GM18498 (cell line): ENCODE data around the gene DQX1.
"Not testable (repeated sequence)": the region's sequence is repeated elsewhere in the genome, so short reads cannot be mapped to it uniquely, and the experiment has no call there.

Experiments used
- ATAC-seq: cut with Tn5 transposase; IDR thresholded peaks from one replicate; pipeline ENCODE4 v1.9.1; 2021; ENCODE audit warnings: mild to moderate bottlenecking, moderate library complexity; ENCODE audit not compliant: unreplicated experiment

Gene DQX1

DNA sequence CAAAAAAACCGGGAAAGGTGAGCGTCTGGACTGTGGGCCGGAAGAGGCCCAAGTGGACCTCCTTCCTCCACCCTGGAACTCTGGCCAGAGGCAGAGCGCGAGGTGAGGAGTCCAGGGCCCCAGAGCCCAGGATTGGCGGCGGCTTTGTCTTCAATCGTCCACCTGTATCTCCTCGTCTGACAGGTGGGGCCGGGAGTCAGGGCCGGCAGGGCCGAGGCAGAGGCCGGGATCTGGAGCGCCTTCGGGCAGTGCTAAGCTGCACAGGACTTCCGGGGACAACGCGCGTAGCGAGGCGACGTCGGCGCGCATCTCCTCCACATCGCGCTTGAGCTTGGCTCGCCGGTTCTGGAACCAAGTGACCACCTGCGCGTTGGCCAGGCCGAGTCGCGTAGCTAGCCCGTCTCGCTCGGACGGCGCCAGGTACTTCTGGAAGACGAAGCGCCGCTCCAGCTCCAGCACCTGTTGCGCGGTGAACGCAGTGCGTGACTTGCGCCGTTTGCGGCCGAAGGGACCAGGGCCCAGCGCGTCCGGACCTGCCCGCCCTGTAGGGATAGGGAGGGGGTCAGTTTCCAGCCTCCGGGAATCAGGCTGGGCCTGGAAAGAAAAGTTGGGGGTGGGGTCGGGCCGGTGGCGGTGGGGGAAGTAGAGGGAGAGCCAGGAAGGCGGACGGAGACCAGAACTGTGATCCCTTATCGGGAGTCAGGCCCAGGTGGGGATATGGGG is 28.1 kb downstream of the DQX1 start:
- no peak for ATAC-seq

GRCh38 chr2:74496997-74497776 is 28.8 kb downstream of the DQX1 start:
- no peak for ATAC-seq

DNA sequence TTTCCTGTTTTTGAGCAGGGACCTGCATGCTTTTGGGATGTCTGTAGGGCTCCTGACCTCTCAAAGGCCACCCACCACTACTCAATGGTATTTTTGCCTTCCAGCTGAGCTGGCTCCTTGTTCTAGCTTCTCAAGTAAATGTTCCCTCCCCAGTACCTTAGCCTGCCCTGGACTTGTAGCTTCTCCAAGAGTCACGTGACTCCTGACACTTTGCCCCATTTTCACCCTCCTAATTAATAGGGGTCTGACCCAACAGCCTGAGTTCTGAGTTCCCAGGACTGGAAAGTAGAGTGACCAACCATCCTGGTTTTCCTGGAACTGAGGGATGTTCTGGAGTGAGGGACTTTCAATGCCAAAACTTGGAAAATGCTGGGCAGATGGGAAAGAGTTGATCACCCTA is 30.6 kb downstream of the DQX1 start:
- ATAC-seq: no peak

DNA sequence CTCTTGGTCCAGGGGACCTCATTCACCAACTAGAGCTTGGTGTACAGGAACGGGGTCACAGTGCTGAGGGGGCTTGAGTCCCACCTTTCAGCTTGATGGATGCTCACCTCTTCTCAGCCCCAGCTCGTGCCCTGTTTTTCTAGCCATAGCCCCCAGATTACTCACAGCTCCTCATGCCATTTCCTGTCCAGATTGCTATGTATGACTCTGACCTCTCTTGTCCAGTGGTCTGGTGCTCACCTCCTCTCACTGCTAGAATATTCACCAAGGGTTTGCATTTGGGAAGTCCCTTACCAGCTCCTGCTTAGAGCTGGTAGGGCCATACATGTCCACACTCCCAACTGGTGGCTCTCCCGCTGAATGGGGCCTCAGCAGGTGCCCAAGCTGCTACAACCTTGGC is 32.5 kb downstream of the DQX1 start:
- no peak for ATAC-seq

DNA sequence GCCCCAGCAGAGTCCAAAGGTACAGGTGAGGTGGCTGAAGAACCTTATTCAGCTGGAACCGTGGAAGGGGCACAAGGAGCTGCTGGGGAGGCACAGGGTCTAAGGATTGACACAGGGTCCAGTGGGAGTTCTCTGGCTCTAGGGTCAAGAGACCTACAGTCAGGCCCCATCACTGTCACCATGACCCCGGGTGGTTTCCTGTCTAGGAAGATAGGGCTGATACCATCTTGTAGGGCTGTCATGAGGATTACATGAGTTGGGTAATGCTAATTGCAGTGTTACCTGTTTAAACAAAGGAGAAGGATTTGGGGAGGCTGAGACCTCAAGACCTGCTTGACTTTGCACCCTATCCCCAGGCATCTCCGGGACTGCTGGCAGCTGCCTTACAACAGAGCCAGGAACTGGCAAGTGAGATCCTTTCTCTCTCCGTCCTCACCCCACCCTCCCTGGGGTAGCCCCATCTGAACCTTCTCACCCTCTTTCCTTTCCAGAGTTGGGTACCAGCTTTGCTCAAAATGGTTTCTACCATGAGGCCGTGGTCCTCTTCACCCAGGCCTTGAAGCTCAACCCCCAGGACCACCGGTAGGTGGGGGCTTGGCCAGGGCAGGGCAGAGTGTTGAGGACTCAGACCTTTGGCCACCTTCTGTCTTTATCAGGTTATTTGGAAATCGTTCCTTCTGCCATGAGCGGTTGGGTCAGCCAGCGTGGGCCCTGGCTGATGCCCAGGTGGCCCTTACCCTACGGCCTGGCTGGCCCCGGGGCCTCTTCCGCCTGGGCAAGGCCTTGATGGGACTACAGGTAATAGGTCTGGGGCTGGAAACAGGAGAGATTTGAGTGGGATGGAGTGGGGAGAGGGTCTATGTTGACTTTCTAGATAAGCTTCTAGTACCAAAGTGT is 34.1 kb downstream of the DQX1 start:
- no peak for ATAC-seq

DNA sequence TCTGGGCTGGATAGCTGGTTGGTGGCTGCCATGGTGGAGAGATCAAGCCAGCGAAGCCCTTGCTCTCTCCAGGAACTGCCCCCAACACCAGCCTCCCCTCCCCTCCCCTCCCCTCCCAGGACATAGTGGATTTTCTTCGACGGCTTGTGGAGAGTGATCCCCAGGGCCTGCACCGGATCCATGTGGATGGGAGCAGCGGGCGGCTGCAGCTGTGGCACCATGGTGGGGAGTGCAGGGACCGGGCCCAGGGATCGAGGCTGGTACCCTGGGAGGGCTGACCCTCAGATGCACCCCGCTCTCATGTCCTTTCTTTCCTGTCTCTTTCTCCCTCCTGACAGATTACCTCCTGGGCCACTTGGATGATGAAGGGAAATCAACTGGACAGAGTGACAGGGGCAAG is 36.1 kb downstream of the DQX1 start:
- no peak for ATAC-seq

- ATAC-seq: no peak
Observed at GRCh38 chr2:74488643-74489481, 37.2 kb downstream of the DQX1 start.

DNA sequence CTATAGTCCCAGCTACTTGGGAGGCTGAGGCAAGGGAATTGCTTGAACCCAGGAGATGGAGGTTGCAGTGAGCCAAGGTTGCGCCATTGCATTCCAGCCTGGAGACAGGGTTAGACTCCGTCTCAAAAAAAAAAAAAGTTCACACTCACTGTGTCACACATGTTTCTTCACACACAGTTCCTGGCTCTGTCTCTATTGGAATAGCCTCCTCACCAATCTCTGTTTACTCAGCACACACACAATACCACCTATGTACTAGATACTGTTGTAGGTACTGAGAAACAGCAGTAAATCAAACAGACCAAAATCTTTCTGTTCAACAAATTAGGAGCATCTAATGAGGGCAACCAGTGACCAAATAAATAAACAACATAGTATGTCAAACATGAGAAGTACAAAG is 39.9 kb downstream of the DQX1 start:
- ATAC-seq: no peak

DNA sequence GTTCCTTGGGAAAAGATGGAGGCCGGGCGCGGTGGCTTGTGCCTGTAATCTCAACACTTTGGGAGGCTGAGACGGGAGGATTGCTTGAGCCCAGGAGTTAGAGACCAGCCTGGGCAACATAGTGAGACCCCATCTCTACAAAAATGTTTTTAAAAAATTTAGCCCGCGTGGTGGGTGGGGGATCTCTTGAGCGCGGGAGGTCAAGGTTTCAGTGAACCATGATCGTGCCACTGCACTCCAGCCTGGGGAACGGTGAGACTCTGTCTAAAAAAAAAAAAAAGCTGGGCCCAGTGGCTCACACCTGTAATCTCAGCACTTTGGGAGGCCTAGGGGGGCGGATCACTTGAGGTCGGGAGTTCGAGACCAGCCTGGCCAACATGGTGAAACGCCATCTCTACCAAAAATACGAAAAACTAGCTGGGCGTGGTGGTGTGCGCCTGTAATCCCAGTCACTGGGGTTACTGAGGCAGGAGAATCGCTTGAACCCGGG is 42.3 kb downstream of the DQX1 start:
- not testable (repeated sequence) for ATAC-seq

GRCh38 chr2:74482801-74483674 is 43.0 kb downstream of the DQX1 start, which contains the start of the genes CCDC142 and TTC31:
Gene CCDC142 (minus strand): TSS chr2:74482998. CDS start chr2:74482837, 161 bp downstream.
Gene TTC31 (plus strand): TSS chr2:74483081. CDS start chr2:74483096, 15 bp downstream.
- peak; percentile 90 for ATAC-seq

DNA sequence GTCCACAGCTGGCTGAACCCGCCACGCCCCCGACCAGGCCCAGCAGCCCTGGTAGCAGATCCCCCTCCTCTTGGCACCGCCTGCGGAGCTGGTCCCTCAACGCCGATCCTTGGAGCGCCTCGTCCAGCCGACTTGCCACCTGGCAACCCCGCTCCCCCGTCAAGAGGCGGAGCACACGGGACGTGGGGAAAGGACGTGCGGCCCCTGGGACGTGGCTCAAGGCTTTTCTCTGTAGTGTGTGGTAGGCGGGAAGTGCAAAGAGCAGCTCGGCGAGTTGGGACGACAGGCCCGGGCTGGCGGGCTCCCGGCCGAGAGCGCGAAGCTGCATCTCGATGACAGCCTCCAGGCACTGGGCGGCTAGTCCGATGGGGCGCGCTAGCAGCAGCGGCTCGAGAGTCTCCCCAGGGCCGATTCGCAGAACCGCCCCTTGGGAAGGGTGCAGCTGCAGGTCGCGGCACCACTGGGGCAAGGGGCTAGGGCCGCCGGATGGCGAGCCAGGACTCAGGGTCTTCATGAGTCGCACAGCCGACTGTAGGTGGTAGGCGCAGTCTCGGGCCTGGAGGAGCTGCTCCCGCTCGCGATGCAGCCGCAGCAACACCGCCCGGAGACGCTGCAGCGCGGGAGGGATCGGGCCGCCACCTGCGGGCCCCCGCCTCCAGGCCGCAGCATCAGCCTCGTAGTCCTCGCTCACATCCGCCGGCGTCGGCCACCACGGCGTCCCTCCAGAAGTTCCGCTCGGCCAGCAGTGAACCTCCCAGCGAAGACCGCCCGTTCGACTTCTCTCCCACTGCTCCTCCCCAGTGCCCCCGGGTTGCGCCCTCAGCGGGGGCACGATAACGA is 43.9 kb downstream of the DQX1 start:
- peak; percentile 41 for ATAC-seq

GRCh38 chr2:74481431-74481830 is 44.6 kb downstream of the DQX1 start:
- ATAC-seq: no peak

GRCh38 chr2:74474899-74475298 is 51.1 kb downstream of the DQX1 start:
- no peak for ATAC-seq

GRCh38 chr2:74474481-74474880 is 51.5 kb downstream of the DQX1 start:
- no peak for ATAC-seq

DNA sequence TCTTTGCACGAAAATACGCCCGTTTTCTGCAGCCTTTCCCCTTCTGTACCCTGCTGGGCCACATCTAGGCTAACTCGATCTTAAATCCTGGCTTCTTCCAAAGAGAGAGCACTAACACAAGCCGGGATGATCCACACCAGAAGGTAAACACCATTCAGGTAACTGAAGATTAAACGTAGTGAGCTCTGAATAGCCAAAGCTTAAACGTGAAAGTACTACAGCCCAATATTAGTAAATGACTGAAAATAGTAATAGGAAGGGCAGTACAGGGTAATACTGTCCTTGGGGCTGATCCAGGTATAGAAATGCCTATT is 53.1 kb downstream of the DQX1 start:
- no peak for ATAC-seq

DNA sequence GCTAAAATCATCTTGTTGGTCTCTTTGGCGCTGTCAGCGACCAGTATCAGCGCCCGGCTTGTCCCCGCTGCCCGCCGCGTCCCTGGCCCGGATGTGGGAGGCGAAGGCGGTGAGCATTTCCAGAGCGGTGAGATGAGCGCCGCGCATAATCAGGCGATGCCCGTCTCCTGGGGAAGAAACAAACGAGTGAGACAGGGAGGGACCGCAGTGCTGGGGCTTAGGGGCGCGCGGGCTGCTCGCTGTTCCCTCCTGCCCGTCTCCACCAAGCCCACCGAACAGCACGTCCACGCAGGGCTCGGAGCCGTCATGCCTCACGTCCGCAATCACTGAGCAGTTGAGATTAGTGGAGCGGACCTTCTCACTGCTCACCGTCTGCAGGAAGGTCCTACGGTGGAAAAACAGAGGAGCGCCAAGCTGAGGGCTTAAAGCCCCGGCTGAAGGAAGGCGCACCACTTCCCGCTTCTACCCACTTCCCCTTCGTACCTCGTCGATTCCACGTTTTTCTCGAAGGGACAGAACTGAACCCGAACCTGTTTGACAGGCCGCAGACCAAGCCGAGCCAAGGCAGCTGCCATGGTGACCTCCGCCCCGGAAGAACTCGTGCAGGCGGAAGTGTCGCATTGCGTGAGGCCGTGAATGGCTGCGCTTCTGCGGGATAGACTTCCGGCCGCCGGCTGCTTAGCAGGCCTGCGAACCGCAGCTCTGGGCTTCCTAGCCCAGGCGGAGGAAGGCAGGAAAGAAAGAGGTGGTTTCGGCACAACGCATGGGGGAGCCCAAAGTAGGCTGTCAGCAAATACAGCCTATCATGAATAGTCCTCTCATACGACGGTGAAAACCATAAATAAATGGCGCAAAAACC is 53.7 kb downstream of the DQX1 start, which contains the start of gene MRPL53:
MRPL53 (minus strand) TSS at position 595 of the 859 bp plus-strand sequence; CDS start at position 575, 20 bp downstream.
- peak; percentile 87 for ATAC-seq

DNA sequence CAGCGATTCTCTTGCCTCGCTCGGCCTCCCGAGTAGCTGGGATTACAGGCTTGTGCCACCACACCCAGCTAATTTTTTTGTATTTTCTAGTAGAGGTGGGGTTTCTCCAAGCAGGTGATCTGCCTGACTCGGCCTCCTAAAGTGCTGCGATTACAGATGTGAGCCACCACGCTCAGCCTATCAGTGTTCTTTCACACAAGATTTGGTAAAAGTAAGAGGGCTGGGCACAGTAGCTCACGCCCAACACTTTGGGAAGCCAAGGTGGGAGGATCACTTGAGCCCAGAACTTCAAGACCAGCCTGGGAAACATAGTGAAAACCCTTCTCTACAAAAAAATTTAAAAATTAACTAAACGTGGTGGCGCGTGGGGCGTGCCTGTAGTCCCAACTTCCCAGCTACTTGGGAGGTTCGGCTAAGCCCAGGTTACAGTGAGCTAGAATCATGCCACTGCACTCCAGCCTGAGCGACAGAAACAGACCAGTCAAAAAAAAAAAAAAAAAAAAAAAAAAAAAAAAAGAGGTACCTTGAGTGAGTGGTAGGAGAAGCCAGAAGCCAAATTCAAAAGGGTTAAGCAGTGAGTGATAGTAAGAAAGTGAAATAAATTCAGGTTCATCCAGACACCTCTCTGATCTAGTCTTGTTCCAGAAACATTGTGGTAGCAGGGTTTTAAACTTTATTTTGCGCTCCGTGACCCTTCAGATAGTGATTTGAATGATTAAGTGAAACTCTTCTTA is 54.5 kb downstream of the DQX1 start:
- no peak for ATAC-seq
